Measurements from ENCODE around the gene RGS3. TPM values are rescaled to one million over a fixed set of nuclear protein-coding genes. Genes with fewer than 3 reads are reported as not detected.

RGS3 gene
- total RNA-seq, 1 donor from 2014 or later: 59.9 TPM

DNA sequence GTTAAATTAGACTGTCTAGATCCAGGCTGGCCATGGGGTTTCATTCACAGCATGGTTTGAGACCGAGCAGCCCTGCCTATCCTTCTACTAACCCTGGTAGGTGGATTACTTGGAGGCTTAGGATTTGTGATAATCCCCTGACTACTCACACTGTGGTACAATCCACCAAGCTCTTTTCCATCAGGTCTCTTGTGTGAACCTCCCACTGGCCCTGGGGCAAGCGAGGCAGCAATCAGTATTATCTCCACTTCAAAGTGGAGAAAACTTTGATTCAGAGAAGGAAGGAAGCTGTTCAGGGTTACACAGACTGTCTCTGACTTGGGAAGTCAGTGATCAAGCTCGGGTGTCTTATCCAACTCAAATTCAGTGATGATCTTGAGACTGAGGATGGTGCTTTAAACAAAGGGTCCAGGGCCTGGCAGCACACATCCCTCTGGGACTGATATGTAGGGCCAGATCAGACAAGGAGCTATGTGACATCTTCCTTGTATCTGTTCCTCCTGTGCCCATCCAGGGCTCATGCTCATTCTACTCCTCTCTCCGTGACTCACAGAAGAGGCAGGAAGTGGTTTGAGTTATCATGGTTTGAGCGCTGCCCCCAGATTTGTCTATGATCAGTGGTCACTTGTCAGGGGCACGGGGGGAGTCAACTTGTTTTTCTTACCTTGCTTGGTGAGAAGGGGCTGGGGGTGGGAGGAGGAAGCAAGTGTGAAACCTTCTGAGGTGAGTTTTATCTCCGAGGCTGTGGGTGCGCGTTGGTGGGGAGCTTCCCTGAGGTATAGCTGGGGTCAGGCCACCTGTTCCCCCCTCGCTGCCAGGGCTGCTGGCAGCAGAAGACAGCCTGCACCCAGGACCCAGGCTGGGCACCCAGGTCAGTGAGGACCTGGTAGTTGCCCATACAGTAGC is 48.6 kb downstream of the RGS3 start:
- no peak for DNase-seq

DNA sequence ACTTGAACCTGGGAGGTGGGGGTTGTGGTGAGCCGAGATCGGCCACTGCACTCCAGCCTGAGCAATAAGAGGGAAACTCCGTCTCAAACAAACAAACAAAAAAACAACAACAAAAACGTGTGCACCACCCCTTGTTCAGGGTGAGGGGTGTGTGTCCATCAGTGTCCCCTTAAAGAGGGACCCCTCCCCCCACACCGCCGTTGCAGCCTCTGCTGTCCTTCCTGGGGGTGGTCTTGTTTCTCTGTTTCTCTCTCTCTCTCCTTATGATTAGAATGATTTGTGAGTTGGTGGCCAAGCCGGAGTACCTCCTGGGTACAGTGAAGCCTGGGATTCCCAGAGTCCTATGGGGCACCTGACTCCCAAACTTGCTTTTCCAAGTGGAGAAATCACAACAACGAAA is 49.6 kb downstream of the RGS3 start:
- no peak for DNase-seq

DNA sequence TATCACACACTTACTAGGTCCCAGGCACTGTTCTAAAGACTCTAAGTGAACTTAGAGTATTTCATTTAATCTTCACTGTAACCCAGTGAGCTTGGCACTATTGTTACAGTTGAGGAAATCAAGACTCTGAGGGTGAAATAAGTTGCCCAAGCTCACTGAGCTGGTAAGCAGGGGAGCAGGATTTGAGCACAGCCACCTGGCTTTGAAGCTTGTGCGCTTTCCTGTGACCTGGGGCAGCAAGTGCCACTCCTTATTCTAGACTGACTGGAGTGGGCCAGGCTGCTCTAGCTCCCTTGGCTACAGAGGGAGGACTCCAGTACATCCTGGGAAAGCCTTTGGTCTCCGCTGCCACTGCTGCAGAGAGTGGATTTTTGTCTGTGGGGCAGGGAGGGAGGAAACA is 50.0 kb downstream of the RGS3 start:
- DNase-seq: no peak

DNA sequence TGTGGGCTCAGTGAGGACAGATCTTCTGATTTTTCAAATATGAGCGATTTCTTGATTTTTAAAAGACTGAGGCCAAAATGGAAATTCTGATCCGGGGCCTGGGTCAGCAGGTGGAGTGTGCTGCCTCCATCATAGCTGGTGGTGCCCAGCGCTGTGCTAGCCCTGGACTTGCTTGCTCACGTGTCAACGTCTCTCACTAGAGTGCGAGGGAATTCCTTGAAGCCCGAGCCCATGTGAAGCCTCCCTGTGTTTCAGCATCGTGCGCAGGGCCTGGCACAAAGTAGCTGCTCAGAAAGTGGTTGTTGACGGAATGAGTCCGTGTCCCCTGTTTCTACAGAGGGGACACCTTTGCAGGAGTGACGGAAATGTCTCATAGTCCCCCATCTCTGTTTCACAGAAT is 50.5 kb downstream of the RGS3 start:
- DNase-seq: no peak

DNA sequence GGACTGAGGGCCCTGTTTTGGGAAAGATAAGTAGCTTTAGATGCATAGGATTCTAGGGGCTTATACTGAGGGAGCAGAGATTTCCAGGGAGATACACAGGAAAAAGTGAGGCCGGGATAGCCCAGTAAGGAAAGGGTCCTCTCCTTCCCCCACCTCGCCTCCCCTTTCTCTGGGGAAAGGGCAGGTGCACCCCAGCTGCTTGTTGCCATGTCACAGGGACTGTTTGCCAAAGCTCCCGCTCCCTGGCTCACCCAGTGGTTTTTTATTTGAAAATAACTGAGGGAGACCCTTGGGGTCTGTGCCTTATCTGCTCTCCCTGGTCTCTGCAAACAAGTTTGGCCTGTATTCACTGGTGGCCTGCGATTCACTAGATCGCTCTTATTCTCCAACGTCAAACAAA is 51.2 kb downstream of the RGS3 start:
- DNase-seq: no peak

DNA sequence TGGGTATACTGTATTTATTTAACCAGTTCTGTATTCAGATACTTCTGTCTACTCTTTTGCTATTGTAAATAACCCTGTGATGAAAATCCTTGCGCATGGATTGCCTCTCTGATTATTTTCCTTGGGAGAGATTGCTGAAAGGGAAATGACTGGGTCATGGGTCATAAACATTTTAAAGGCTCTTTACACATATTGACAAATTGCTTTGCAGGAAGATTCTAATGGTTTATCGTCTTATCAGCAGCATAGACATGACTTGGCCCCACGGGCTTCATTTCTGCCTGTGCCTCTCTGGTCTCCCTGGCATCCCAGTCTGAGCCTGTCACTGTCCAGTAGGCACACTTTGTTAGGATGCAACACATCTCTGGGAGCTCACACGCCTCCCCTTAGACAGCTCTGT is 52.3 kb downstream of the RGS3 start:
- no peak for DNase-seq

DNA sequence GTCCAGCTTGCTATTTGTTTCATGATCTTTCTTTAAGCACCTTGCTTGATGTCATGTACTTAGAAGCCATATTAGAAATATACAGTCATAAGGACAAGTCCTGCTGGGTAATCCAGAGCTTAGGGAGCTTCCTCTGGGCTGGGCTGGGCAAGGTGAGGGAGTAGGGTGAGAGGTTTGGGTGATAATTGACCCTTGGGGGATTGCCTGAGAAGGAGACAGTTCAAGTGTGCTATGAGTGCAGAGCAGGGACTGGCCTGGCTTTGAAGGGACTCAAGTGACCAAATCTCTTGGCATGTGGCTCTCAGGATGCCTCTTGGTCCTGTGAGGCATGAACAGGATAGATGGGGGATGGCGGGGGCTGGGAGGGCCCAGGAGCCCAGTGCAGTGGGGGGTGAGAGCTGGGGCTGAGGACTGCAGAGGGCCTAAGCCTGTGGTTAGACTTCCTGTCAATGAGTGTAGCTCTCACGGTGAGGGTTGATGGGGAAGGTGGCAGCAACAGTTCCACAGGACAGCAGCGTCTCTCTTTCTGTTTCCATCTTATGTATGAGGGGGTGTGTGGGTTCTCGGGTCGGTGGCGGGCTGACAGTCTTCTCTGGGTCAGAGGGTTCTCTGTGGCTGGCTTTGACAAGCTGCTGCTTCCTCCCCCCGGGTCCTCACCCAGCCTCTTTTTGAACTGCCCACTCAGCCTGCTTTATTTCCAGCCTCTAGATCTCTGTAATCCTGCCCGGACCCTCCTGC is 53.5 kb downstream of the RGS3 start:
- DNase-seq: no peak

DNA sequence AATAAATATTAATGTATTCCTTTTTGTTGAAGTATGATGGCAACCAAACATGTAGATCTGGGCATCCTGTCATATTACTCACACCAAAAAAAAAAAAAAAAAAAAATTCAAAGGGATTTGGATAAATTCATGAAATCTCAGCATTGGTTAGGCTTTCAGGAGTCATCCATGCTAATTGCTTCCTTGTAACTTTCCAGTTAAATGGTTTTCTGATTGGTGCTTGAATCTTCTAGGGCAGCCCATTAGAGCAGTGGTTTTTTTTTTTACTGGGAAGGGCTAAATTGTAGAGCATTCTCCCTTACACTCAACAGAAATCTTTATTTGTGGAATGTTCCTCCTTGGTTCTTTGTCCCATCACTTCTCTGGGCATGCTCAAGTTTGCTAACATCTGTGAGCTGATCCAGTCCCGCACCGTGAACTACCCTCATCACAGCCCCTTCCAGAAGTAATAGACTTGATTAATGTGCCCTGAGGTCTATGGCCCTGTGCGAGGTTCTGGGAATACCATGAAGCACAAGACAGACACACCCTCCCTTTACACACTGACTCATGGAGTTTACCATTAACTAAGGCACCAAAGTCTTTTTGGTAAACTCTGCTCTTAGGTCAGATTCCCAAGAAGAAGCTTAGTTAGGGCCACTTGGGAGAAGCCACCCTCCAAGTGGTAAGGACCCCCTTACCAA is 56.0 kb downstream of the RGS3 start:
- DNase-seq: no peak

DNA sequence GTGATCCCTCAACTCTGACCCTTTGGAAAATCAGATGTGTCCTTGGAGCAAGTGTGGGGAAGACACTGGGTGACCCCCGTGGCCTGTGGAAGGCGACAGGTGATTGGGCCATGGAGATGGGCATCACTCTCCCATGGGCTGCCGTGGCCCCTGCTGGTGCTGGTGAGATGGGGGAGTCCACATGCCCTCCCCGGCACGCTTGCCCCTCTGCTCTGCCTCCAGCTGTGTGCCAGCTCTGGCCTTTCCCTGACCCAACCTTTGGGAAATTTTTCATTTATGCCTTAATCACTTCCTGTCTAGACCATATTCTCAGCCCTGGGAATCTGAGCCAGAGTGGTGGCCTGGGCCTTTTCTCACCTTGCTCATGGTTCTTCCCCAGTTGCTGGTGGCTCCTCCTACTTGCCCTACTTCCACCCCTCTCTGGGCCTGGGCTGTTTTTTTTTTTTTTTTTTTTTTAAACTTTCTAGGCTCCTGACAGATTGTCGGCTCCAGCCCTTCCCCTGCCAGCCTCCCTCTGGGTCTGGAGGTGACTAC is 56.6 kb downstream of the RGS3 start:
- DNase-seq: no peak

DNA sequence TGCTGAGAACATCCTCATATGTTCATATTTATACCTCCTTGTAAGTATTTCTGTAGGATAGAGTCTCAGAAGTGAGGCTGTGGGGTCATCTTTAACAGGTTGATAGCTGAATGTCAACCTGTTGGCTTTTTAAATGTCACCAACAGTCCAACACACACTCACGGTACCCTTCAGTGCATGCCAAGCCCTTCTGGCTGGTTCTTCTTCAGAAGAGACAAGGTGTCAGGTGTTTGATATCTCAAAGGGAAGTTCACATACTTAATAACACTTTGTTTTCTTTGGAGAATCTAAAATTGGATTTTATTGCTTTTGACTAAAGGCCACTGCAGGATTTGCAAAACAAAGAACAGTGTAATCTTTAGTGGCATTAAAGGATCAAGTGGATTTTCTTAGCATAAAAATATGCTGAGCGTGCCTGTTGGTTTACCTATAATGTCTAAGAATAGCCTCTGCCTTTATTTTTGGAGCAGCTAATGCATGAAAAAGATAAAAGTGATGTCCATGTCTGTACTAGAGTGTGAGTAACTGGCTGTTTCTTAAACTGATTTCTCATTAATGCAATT is 58.2 kb downstream of the RGS3 start:
- DNase-seq: no peak

DNA sequence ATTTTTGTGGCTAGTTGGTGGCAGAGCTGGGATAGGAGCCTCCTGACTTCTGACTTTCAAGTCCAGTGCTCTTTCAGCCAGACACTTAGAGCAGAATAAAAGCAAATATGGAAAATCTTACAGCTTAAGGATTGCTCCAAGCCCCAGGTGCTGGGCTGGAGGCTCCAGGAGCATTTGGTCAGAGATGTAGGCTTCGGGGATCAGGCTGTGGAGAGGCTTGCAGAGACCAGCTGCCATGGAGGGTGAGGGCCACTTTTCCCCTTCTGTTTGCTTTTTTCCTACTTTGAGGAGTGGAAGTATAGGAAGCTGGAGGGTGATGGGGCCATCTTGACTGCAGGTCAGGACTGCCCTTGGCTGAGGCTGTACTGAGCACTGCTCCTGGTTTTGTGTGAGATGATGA is 58.9 kb downstream of the RGS3 start:
- DNase-seq: no peak

DNA sequence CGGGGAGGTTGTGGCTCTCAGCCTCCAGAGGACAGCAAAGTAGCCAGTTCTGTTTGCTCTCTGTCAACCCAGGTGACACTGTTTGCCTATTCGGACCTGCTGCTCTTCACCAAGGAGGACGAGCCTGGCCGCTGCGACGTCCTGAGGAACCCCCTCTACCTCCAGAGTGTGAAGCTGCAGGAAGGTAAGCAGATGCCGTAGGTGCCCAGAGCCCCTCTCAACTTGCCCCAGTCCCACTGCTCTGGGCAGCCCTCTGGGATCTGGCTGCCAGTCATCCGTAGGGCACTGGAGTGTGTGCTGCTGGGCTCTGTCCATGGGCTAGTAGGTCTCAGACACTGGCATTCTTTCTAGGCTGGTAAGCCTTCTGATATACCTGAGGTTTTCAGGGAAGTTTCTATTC is 59.3 kb downstream of the RGS3 start:
- DNase-seq: no peak

DNA sequence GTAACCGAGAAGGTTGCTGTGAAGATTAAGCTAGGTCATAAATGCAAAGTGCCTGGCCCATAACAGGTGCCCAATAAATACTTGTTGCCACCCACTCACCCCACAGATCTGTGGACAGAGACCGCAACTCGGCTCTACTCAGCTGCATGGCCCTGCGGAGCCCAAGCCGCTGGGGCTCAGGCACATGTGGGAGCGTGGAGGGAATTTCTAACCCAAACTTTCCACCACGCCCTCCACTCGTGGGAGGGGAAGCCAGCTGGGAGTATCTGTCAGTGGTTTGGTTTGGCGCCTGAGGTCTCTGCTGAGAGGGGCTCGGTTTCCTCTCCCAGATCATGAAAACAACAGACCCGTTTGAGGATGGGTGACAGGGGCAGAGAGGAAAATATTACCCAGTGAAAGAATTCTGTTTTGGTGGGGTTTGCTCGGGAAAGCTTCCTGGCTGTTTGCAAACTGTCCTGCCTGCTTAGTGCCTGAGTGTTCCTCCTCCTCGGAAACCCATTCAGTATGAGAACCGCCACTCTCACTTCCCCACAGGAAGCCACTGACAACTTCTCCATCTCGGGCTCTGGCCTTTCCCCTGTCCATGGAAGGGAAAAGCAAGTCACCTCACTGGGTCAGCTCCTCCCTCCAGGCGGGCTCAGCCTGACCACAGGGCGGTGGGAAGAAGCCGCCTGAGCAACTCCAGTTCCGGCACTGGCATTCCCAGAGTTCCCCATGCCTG is 60.1 kb downstream of the RGS3 start:
- peak; percentile 48 for DNase-seq

DNA sequence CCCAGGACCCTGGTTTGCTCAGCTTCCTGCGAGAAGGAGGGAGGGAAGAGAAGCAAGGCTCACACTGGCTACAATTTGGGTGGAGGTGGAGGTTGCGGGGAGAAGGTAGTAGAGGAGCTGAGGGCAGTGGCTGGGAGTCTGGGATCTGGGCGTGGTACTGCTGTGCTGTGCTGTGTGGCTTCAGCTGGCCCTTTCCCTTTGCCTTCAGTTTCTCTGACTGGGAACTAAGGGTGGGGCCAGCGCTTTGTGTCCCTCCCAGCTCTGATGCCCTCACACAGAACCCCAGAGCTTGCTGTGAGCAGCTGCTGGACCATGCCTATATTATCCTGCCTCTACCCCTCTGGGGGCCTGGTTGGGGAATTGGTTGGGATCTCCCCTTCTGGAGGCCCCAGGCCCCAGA is 60.9 kb downstream of the RGS3 start:
- DNase-seq: peak; percentile 52

DNA sequence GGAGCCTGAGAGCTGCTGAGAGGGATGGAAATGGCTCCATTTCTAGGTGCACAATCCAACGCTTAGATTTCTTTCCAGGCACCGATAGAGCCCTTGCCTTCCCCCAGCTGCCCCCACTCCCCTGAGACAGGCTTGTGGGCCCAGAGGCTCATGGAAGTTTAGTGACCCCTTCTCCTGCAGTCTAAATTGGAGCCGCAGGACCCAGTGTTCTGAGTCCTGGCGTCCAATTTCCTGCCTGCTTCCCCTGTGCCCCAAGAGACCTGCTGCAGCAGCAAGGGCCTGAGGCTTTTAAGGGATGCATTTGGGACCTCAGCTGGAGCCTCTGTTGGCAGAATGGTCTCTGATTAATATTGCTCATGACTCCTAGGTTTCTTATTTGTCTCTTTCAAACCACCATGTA is 61.7 kb downstream of the RGS3 start:
- no peak for DNase-seq

DNA sequence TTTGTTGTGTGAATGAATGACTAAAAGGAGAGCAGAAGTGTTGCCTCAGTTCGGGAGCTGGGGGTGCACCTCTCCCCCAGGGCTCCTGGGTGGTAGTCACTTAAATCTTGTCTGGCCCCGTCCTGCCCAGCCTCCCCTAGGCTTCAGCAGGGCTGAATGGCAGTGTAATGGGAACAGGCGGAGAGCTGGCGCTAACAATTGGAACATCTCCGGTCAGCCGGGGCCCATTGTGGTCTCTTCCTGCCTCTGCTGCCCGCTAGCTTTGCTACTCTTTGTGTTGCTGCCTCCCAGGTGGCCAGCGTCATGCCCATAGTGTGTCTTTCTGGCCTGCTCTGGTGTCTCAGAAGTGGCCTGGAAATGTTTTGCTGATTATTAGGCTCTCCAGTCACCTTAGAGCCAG is 62.3 kb downstream of the RGS3 start:
- DNase-seq: no peak

DNA sequence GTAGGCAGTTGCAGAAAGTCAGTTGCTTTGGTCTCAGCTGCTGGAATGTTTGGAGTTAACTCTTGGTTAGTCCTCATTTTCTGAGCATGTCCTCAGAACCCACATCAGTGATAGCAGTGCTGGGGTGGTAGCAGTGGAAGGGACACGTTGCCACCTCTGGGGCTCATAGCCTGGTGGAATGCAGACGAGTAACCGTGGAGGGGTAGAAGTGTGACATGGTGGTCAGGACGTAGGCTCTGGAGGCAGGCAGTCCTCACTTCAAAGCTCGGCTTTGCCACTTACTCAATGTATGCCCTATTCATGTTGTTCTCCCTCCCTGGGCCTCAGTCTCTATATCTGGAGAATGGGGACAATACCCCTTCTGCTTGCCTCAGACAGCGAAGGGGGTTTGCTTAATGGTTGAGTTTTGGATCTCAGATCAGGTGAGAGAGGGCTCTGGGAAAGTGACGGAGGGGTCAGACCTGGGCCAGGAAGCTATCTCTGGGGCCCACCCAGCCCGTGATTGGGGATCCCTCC is 62.8 kb downstream of the RGS3 start:
- DNase-seq: no peak

DNA sequence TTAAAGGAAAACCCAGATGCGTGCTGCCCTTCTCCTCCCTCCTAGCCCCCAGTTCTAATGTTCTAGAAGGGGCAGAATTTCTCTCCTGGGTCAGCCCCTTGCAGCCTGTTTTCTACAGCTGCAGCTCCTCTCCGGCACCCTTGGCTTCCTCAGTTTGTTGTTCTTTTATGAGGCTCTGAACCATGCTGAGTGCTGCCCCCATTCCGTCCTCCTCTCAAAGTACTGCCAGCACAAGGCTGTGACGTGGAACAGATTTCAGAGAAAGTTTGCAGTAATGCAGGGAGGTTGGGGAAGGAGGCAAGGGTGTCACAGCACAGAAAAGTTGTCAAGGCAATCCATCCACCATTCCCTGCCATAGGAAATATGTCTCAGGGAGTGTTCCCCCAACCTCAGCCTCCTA is 63.3 kb downstream of the RGS3 start:
- DNase-seq: no peak

DNA sequence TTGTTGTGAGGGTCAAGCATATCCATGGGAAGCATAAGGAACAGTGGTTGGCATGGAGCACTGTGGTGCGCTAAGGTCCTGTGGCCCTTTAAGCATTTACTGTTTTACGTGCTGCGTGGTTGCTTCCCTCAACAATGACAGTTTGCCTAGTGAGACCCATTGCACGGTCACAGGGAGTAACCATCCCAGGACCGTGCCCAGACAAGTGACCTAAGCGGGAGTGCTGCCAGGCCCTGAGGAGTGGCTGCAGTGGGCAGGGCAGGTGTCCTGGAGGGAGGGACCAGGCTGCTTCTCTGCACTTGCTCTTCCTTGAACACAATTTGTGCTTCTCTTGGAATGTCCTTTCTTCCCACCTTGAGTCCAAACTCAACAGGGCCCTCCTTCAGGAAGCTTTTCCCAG is 64.6 kb downstream of the RGS3 start:
- DNase-seq: no peak

DNA sequence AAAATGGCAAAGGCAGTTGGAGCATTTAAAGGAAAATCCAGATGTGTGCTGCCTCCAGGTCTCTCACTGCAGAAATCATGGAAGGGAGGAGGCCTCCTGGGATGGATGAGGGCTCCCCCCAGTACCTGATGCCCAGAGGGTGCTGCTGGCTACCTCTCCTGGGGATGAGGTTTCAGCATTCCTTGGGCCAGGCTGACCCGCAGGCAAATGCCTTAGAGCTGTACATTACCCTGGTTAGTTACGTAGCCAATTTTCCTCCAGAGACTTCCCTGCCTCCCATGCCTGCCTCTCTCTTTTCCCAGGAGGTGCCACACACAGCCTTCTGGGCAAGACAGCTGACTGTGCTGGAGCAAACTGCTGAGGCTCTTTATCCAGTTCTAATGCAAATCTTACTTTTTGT is 65.3 kb downstream of the RGS3 start:
- no peak for DNase-seq

DNA sequence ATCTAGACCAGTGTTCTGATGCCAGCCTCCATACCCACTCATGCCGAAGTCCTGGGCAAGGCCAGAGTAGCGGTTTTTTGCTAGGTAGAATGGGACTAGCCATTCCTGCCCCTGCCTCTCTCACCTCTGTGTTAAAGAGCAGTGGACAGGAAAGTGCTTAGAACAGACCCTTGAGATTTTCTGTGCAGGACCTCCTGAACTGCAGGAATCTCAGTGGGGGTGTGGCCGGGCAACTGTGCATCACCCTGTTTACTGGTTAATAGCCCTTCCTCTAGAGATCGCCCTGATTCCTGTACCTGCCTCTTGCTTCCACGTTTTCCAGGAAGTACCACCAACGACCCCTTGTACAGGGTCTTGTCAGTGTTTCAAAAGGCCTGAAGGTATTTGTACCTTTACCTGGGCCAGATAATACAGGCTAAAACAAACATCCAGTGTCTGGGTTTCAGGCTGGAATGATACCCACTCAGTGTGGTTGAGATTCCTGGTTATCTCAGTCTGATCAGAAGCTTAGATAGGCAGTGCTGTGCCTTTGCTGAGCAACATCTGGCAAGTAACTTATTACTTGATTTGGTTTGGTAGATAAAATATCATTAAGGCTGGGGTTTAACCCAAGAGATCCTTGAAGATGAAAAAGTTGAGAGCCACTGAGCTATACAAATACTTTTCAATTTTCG is 65.9 kb downstream of the RGS3 start:
- no peak for DNase-seq
